ENCODE data around the gene CAST. TPM values are rescaled to one million over a fixed set of nuclear protein-coding genes. Genes with fewer than 3 reads are reported as not detected.

Gene CAST
- total RNA-seq, 2 experiments from 2014 or later = 118 to 122 TPM

- Mint-ChIP-seq H3K9me3 (no peaks in the 10 kb centered on the region), H3K4me1 (ENCODE audit: low read depth) (peaks cover 47% of the 10 kb centered on the region), H3K27me3 (ENCODE audit: low read depth) (no peaks in the 10 kb centered on the region), H3K36me3 (ENCODE audit: low read depth) (peaks cover 3% of the 10 kb centered on the region), H3K27ac (peak overlapping the region; percentile 88), H3K4me3 (peak overlapping the region; percentile 87)
- DNase-seq = peak; percentile 88
- CTCF ChIA-PET = interaction anchor here (0.7 kb wide), 1 partner anchor 300 kb away, joined by 3 read pairs; no protein-coding TSS in a partner anchor
- intact Hi-C loops (cut with micrococcal nuclease) = loop anchor here (1.0 to 5.0 kb wide), 18 partner anchors 12 to 1057 kb away; partner anchors contain the start of genes CAST, ELL2, GLRX and RFESD
Observed at GRCh38 chr5:96703384-96703920, 41.3 kb downstream of the CAST start.

GRCh38 chr5:96703995-96704394 is 41.8 kb downstream of the CAST start:
- DNase-seq = no peak
- intact Hi-C loops (cut with micrococcal nuclease) = loop anchor here (1.0 to 5.0 kb wide), 18 partner anchors 11 to 1057 kb away; partner anchors contain the start of genes CAST, ELL2, GLRX and RFESD
- Mint-ChIP-seq H3K4me1 (ENCODE audit: low read depth) (peaks cover 49% of the 10 kb centered on the region), H3K36me3 (ENCODE audit: low read depth) (peaks cover 3% of the 10 kb centered on the region), H3K27me3 (ENCODE audit: low read depth) (no peaks in the 10 kb centered on the region), H3K9me3 (no peaks in the 10 kb centered on the region), H3K4me3 (peak overlapping the region; percentile 87), H3K27ac (peak overlapping the region; percentile 88)
- CTCF ChIA-PET = no interaction called here

GRCh38 chr5:96706433-96707111 is 44.4 kb downstream of the CAST start:
- Mint-ChIP-seq H3K4me1 (ENCODE audit: low read depth) (peaks cover 36% of the 10 kb centered on the region), H3K27ac (no peak overlapping the region), H3K4me3 (no peak overlapping the region), H3K27me3 (ENCODE audit: low read depth) (no peaks in the 10 kb centered on the region), H3K9me3 (no peaks in the 10 kb centered on the region), H3K36me3 (ENCODE audit: low read depth) (peaks cover 3% of the 10 kb centered on the region)
- DNase-seq = peak; percentile 14
- CTCF ChIA-PET = interaction anchor here (0.6 to 1.6 kb wide), 6 partner anchors 13 to 455 kb away, joined by 3 to 4 read pairs (median 4); no protein-coding TSS in a partner anchor
- intact Hi-C loops (cut with micrococcal nuclease) = no loop called here

- CTCF ChIA-PET = interaction anchor here (1.5 kb wide), 1 partner anchor 43 kb away, joined by 4 read pairs; no protein-coding TSS in a partner anchor
- no peak for DNase-seq
- H3K4me1 Mint-ChIP-seq (ENCODE audit: low read depth) = peaks cover 27% of the 10 kb centered on the region
- no peak overlapping the region for H3K27ac Mint-ChIP-seq
- H3K4me3 Mint-ChIP-seq = no peak overlapping the region
- no peaks in the 10 kb centered on the region for H3K27me3 Mint-ChIP-seq (ENCODE audit: low read depth)
- H3K9me3 Mint-ChIP-seq = no peaks in the 10 kb centered on the region
- intact Hi-C loops (cut with micrococcal nuclease) = no loop called here
- no peaks in the 10 kb centered on the region for H3K36me3 Mint-ChIP-seq (ENCODE audit: low read depth)
Observed at GRCh38 chr5:96708600-96708999, 46.4 kb downstream of the CAST start.

- H3K4me3 Mint-ChIP-seq = no peak overlapping the region
- no peak overlapping the region for H3K27ac Mint-ChIP-seq
- H3K4me1 Mint-ChIP-seq (ENCODE audit: low read depth) = peaks cover 20% of the 10 kb centered on the region
- H3K27me3 Mint-ChIP-seq (ENCODE audit: low read depth) = no peaks in the 10 kb centered on the region
- no peaks in the 10 kb centered on the region for H3K36me3 Mint-ChIP-seq (ENCODE audit: low read depth)
- intact Hi-C loops (cut with micrococcal nuclease) = no loop called here
- H3K9me3 Mint-ChIP-seq = no peaks in the 10 kb centered on the region
- DNase-seq = no peak
- CTCF ChIA-PET = interaction anchor here (0.7 to 1.5 kb wide), 3 partner anchors 22 to 57 kb away, joined by 4 to 5 read pairs (median 4); no protein-coding TSS in a partner anchor
Observed at GRCh38 chr5:96709152-96709821, 47.1 kb downstream of the CAST start.

GRCh38 chr5:96712100-96712746 is 50.0 kb downstream of the CAST start:
- Mint-ChIP-seq H3K4me1 (ENCODE audit: low read depth) (peaks cover 19% of the 10 kb centered on the region), H3K27ac (peak overlapping the region; percentile 33), H3K4me3 (no peak overlapping the region), H3K9me3 (no peaks in the 10 kb centered on the region), H3K27me3 (ENCODE audit: low read depth) (no peaks in the 10 kb centered on the region), H3K36me3 (ENCODE audit: low read depth) (peaks cover 1% of the 10 kb centered on the region)
- no peak for DNase-seq
- CTCF ChIA-PET = no interaction called here
- intact Hi-C loops (cut with micrococcal nuclease) = no loop called here

GRCh38 chr5:96714450-96714849 is 52.3 kb downstream of the CAST start:
- intact Hi-C loops (cut with micrococcal nuclease) = no loop called here
- DNase-seq = no peak
- no peak overlapping the region for H3K27ac Mint-ChIP-seq
- no peaks in the 10 kb centered on the region for H3K27me3 Mint-ChIP-seq (ENCODE audit: low read depth)
- peaks cover 20% of the 10 kb centered on the region for H3K4me1 Mint-ChIP-seq (ENCODE audit: low read depth)
- CTCF ChIA-PET = interaction anchor here (0.7 kb wide), 1 partner anchor 367 kb away, joined by 4 read pairs; no protein-coding TSS in a partner anchor
- H3K36me3 Mint-ChIP-seq (ENCODE audit: low read depth) = peaks cover 2% of the 10 kb centered on the region
- H3K4me3 Mint-ChIP-seq = no peak overlapping the region
- no peaks in the 10 kb centered on the region for H3K9me3 Mint-ChIP-seq

GRCh38 chr5:96714951-96715451 is 52.8 kb downstream of the CAST start:
- peaks cover 20% of the 10 kb centered on the region for H3K4me1 Mint-ChIP-seq (ENCODE audit: low read depth)
- no peak overlapping the region for H3K27ac Mint-ChIP-seq
- H3K4me3 Mint-ChIP-seq = no peak overlapping the region

GRCh38 chr5:96716007-96716406 is 53.8 kb downstream of the CAST start:
- Mint-ChIP-seq H3K36me3 (ENCODE audit: low read depth) (peaks cover 2% of the 10 kb centered on the region), H3K4me3 (no peak overlapping the region), H3K27me3 (ENCODE audit: low read depth) (no peaks in the 10 kb centered on the region), H3K4me1 (ENCODE audit: low read depth) (peaks cover 22% of the 10 kb centered on the region), H3K9me3 (no peaks in the 10 kb centered on the region), H3K27ac (no peak overlapping the region)
- DNase-seq = no peak
- intact Hi-C loops (cut with micrococcal nuclease) = no loop called here
- CTCF ChIA-PET = no interaction called here

More at GRCh38 chr5:96714951-96715451, 52.8 kb downstream of the CAST start:
- Mint-ChIP-seq H3K36me3 (ENCODE audit: low read depth) (peaks cover 2% of the 10 kb centered on the region), H3K27me3 (ENCODE audit: low read depth) (no peaks in the 10 kb centered on the region), H3K9me3 (no peaks in the 10 kb centered on the region)
- intact Hi-C loops (cut with micrococcal nuclease) = loop anchor here (1.0 kb wide), 1 partner anchor 12 kb away; no protein-coding TSS in a partner anchor
- peak; percentile 48 for DNase-seq
- CTCF ChIA-PET = interaction anchor here (0.7 kb wide), 1 partner anchor 366 kb away, joined by 4 read pairs; no protein-coding TSS in a partner anchor

- Mint-ChIP-seq H3K4me1 (ENCODE audit: low read depth) (peaks cover 24% of the 10 kb centered on the region), H3K27ac (no peak overlapping the region), H3K27me3 (ENCODE audit: low read depth) (no peaks in the 10 kb centered on the region), H3K4me3 (no peak overlapping the region), H3K36me3 (ENCODE audit: low read depth) (peaks cover 2% of the 10 kb centered on the region), H3K9me3 (no peaks in the 10 kb centered on the region)
- CTCF ChIA-PET = interaction anchor here (0.5 to 0.6 kb wide), 3 partner anchors 19 to 791 kb away, joined by 3 to 5 read pairs (median 5); no protein-coding TSS in a partner anchor
- intact Hi-C loops (cut with micrococcal nuclease) = no loop called here
- no peak for DNase-seq
Observed at GRCh38 chr5:96716716-96717115, 54.5 kb downstream of the CAST start.

- CTCF ChIA-PET = no interaction called here
- no peaks in the 10 kb centered on the region for H3K27me3 Mint-ChIP-seq (ENCODE audit: low read depth)
- intact Hi-C loops (cut with micrococcal nuclease) = no loop called here
- H3K4me1 Mint-ChIP-seq (ENCODE audit: low read depth) = peaks cover 24% of the 10 kb centered on the region
- H3K4me3 Mint-ChIP-seq = no peak overlapping the region
- H3K36me3 Mint-ChIP-seq (ENCODE audit: low read depth) = peaks cover 2% of the 10 kb centered on the region
- peak overlapping the region; percentile 17 for H3K27ac Mint-ChIP-seq
- H3K9me3 Mint-ChIP-seq = no peaks in the 10 kb centered on the region
- no peak for DNase-seq
Observed at GRCh38 chr5:96717874-96718273, 55.7 kb downstream of the CAST start.

All from activated naive CD4-positive, alpha-beta T cell treated with anti-CD3 and anti-CD28 coated beads for 36 hours (primary cell).